Activated effector memory CD4-positive, alpha-beta T cell treated with anti-CD3 and anti-CD28 coated beads, Interleukin-2, amount 50 U/mL, for 16 hours (primary cell): ENCODE measurements around the gene SMARCB1.

ENCODE experiments used
- DNase-seq: peaks from one replicate; pipeline ENCODE4 v3.0.0-alpha.2; 2020

SMARCB1 gene

DNA sequence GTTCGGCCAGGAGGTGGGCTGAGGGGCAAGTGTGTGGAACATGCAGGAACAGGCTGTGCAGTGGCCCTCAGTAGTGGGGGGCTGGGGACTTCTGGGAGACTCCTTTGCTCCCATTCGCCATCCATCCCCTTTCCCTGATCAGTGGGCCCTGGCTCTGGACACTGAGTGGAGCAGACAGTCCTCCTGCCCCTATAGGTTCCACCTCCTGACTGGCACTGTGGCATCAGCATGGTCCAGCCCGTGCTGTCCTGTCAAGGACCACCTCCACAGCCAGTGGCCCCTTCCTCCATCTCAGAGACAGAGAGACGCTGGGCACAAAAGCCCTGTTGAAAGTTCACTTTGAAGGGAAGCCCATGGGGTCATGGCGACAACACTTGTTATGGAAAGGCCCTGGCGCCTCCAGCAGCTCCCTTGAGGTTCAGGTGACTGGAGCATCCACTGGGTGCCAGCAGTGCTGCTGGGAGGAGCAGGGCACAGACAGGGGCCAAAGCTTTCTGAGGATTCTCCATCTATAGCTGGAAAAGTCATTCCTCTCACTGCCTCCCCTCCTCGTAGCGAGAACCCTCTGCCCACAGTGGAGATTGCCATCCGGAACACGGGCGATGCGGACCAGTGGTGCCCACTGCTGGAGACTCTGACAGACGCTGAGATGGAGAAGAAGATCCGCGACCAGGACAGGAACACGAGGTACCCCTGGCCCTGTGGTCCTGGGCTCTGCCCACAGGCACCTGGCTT lies 46.4 kb downstream of the SMARCB1 start:
- DNase-seq = peak; percentile 58

DNA sequence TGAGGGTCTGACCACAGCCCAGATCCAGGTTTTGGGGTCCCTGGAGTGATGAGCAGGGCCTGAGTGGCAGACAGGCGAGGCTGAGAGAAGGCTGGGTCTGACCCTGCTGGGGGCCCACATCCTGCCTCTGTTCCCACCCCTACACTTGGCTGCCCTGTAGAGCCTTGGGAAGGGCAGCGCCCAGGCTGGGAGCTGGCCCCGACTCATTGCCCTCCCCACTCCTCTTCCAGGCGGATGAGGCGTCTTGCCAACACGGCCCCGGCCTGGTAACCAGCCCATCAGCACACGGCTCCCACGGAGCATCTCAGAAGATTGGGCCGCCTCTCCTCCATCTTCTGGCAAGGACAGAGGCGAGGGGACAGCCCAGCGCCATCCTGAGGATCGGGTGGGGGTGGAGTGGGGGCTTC lies 47.1 kb downstream of the SMARCB1 start:
- peak; percentile 49 for DNase-seq

DNA sequence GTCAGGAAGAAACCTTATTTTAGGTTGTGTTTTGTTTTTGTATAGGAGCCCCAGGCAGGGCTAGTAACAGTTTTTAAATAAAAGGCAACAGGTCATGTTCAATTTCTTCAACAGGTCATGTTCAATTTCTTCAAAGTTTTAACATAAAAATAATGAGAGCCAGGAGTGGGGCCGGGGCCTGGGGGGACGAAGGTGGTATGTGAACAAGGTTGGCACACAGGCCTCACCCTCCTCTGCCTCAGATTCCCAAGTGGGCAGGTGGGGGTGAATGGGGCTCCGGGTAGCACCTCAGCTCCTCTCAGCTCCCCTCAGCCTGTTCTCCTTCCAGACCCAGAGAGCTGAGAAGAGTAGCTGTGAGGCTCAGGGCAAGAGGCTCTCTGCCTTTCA lies 47.6 kb downstream of the SMARCB1 start:
- no peak for DNase-seq

DNA sequence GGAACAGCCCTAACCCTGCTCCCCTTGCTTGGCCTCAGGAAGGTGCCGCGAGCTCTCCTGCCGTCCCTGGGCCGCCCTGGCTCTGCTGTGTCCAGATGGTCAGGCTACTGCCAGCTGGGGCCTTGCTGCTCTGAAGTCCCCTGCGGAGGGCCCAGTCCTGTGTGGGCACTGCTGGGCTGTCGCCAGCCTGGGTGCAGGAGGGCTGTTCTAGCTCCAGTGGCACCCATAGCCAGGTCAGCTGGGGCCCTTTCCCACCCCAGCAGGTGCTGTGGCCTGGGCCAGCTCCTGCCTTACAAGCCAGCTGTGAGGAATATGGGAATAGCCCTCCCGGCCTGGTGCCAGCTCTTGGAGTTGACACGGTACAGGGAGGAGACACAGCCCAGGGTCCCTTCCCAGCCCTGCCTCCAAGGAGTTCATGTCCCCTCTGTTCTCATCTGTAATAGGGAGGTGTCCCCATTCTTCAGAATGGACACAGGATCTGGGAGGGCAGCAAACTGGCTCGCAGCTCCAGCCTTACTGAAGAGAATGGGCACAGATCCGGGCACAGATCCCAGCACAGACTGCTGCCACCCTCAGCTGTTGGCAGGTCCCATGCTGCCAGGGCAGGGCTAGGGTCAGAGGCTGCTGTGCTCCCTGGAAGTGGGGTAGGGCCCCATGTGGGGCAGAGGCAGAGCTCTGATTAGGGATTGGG lies 48.2 kb downstream of the SMARCB1 start:
- peak; percentile 60 for DNase-seq

DNA sequence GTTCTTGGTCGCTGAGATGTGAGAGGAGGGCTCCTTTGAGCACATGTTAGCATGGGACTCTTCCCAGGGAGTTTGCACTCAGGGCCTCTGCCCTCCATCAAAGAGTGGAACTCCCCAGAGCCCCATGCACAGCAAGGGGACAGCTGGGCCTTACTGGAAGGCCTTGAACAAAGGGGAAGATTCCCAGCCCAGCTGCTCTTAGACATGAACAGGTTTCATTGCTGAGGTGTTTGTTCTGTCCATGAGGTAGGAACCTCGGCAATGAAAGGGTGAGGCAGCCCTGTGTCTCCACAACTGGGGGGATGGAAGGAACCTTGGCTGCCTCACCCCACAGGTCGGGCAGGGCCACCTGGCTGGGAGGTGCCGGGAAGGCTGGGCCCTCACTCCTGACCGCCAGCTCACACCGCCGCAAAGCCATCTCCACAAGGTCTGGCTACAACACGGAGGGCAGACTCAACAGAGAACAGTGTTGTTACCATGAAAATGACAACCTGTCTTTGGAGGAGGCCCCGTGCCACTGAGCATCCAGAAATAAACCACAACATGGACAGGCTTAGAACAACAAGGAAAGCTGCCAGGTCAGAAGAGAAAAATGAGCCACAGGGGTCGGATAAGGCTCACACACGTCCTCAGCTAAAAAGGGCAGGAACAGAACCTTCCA lies 48.8 kb downstream of the SMARCB1 start:
- peak; percentile 54 for DNase-seq

DNA sequence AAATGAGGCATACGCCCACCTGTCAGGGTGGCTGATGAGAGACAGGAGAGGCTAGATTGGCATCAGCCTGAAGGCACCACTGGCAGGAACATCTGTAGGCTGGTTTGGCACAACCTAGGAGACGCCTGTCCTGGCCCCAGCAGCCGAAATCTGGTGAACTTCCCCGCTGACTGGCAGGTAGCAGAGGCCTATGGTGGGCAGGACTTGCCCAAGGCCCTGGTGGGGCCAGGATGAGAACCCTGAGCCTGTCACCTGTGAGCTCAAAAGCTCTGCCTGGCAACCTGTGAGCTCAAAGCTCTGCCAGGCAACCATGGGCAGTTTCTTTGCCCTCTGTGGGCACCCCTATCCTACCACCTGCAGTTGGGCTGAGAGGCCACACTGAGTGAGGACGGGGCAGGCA lies 49.5 kb downstream of the SMARCB1 start:
- peak; percentile 60 for DNase-seq

DNA sequence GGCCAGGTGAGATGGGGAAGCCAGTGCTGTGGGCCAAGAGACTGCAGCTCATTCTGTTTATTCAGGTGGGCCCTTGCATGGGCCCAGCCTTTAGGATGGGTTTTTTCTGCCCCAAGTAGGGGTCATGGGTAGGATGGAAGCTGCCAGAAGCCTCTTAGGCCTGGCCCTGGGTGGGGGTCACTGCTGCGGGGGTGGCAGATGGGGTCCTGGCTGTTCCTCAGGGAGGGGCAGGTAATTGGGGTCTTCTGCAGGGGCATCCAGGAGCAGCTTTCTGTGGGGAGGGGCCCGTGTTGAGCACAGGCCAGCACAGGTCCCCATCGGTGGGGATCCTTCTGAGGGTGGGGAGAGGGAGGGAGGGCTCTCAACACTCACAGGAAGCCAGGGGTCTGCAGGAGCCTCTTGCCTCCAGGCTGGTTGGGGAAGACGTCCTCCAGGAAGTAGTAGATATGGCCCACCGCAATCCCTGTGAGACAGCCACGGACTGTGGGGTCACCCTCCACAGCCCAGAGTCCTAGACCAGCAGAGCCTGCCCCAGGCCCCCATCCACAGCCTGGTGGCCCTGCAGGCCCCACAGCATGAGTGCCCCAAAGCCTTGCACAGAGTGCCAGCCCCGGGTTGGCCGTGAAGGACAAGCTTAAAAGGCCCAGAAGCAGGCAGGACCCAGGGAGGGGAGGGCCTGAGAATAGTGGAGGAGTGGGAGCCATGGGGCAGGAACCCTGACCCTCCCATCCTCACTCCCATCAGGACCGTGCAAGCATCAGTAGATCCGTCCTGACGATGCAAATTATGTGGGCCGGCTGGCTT lies 50.1 kb downstream of the SMARCB1 start:
- no peak for DNase-seq

DNA sequence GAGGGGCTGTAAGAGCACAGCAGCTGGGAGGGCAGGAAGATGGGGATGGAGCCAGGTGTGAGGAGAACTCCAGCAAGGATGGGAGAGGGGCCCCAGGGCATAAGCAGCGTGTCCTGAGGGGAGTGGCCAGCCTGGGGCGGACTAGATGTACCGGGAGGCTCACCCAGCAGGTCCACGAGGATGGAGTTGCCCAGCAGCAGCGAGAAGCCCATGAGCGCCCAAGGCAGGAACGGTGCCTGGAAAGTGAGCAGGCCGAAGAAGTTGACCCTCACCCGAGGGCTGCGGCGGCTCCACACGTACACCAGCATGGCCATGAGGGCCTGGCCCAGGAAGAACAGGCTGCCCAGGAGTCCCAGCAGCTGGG lies 50.7 kb downstream of the SMARCB1 start:
- DNase-seq = no peak

DNA sequence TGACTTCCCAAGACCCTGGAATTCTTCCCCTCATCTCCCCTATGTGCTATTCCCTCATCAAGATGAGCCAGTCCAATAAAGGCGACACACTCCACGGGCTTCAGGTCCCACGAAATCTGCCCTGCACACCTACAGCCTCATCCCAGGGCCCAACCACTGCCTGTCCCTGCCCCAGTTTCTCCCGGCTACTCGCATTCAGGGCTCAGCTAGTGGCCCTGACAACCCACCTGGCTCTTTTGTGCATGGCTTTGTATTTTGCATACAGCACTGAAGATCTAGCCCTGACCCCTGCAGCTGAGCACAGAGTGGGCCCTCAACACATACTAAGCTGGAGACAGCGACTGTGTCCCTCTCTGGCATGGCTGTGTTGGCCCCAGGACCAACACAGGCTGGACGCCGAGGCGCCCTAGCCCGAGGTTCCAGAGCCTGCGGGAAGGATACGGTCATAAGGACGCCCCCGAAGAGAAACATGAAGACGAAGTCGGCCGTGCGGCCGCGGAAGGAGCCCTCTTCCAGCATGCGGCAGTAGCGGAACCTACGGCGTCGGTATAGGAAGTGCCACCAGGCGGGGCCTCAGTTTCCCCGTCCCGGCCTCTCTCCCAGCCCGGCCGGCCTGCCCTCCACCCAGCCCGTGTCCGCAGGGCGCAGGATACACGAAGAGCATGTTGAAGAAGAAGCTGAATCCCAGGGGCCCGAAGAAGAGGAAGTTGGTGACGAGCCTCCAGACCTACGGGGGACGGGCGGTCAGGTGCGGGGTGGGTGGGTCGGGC lies 51.3 kb downstream of the SMARCB1 start:
- no peak for DNase-seq

DNA sequence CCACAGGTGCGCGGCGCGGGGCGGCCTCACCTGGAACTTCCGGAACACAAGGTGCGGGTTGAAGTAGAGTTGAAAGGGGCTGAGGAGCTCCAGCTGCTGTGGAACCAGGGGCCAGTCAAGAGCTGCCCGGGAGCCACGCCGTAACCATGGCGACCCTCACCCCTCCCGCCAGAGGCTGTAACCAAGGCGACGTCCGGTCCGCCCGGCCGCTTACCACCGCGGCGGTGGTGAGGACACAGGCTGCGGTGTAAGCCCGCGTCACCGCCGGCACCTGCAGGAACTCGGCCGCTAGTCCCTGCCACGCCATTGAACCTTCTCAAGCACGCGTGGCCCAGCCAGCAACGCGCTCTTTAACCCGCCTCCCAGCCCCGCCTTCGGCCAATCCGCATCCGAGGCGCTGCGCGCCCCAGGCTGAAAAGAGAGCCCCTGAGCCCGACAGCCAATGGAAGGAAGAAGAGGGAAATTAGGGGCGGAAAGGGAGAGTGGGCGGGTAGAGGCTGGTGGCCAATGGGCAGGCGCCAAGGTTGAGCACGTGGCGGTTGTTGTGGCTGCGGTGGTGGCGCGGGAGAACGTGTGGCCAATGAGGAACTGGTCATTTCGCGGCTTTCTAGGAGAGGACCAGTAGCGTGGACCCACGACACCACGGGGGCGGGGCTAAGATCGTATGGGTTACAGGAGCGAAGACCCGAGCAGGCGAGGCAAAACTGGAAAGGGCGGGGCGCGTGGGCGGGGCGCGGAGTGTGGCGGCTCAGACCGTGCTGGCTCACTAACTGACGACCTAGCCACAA lies 52.1 kb downstream of the SMARCB1 start, which contains the start of gene DERL3:
Gene DERL3 (minus strand): TSS at position 326 of the 788 bp plus-strand sequence. CDS start 19 bp downstream, at position 307.
- peak; percentile 97 for DNase-seq

DNA sequence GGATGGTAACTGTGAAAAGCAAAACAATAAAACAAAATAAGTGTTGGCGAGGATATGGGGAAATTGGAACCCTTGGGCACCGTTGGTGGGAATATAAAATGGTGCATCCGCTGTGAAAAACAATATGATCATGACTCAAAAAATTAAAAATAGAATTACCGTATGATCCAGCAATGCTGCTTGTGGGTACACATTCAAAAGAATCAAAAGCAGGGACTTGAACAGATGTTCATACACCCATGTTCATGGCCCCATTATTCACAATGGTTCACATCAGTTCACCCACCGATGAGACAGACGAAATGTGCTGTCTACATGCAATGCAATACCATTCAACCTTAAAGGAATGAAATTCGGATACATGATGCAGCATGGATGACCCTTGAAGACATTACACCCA lies 53.3 kb downstream of the SMARCB1 start:
- DNase-seq = no peak

DNA sequence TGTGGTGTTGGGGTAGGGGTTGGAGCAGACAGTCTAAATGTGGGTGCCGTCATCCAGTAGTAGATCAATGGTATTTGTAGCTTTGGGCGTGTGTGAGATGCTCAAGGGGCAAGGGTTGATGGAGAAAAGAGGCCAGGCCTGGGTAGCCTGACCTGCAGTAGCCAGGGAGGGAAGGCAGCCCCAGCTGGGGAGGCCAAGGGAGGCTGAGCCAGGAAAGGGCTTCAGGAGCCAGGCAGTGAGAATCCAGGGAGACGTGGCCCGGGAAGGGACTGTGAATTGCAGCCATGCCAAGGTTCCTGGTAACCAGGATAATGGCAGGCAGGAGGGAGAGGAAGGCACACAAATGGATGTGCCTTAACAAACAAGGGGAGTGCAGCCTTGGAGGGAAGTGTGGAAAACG lies 54.5 kb downstream of the SMARCB1 start:
- DNase-seq = no peak

DNA sequence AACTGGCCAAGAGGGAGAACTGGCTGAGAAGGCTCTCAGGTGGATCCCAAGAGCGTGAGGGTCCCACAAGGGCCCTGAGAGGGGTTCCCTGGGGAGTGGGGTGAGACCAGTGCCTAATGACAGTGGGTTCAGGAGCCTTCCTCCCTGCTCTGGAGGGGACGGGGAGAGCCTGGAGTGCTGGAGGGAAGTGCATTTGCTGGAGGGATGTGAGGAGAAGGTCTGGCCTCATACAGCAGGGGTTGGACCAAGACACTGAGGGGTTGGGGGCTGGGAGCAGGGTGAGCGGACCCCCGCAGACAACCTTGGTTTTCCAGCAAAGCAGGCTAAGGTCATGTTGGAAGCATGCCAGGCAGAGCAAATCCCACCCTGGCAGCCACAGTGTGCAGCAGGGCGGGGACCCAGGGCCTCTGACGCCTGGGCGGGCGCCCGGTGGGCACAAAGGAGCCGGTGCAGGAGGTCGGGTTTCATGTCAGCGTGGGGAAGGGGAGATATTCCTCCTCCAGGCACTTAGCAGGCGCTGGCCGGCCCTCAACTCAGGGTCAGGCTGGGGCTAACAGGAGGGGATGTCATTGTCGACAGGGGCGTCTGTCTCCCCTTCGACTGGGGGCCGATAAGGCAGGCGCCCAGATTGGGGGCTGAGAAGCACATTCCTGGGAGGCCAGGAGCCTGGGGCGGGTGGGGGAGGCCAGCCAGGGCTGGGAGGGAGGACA lies 55.1 kb downstream of the SMARCB1 start:
- no peak for DNase-seq

DNA sequence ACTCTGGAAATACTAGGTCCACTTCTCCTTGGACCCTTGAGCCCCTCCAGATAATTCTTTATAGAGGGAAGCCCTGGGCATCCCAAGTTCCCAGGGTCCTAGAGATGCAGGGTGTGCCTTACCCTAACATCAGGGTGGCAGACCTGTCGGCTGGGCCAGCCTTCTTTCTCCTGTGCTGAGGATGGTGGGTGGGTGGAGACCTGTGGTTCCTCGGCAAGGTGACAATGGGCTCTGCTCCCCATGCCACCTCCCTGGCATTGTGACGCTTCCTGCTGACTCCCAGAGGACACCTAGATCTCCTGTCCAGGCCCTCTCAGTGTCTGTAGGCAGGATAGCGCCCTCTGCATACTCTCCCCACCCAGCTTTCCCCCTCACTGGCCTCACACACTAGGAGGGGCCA lies 55.8 kb downstream of the SMARCB1 start:
- no peak for DNase-seq

DNA sequence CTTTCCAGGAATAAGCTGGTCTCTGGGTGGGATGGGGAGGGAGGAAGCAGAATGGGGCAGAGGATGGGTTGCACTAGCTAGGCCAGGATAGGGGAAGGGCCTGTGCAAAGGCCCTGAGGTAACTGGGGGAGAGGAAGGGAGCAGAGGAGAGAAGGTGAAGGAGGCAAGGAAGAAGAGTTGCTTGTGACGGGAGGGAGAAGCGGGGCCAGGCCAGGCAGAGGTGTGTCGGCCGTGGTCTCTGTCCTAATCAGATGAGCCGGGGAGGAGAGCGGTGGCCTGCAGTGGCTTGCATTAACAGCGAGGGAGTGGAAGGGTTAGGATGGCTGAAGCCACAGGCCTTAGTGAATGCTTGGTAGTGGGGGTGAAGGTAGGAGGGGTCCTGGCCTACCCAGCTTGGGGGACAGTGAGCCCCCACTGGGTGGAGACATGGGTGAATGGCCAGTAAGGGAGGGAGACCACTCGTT lies 58.0 kb downstream of the SMARCB1 start:
- no peak for DNase-seq

DNA sequence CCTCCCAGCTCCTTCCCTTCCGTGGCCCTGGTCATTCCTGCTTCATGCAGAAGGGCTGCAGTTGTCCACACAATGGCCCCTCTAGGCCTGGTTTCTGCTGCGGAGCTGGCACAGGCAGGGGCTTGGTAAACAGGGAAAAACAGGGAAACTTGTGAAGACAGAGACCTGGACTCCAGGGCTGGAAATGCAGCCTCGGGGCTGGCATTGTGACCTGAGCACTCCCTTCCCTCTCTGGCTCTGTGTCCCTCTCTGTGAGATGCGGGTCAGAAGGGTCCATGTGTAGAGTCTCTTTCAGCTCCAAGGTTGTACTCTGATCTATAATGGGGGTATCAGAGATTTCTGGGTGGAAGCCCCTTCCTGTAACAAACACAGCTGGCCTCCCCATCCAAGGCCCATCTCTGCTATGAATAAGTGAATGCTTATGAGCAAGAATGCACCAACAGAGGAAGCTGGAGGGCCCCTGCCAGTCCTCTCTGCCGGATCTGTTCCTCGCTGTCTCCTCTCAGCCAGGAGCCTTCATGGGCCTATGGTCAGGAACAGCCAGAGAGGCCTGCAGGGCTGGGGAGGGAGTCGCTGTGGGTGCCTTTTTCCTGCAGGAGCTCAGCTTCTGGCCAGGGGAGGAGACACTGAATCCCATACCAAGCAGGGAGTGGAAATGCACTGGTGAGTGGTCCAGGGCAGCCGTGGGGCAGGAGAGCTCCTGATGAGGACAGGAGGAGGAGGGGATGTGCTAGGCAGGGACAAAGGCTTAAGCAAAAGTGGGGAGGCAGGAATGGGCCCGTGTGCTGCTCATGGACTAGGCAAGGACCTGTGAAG lies 58.7 kb downstream of the SMARCB1 start:
- no peak for DNase-seq

DNA sequence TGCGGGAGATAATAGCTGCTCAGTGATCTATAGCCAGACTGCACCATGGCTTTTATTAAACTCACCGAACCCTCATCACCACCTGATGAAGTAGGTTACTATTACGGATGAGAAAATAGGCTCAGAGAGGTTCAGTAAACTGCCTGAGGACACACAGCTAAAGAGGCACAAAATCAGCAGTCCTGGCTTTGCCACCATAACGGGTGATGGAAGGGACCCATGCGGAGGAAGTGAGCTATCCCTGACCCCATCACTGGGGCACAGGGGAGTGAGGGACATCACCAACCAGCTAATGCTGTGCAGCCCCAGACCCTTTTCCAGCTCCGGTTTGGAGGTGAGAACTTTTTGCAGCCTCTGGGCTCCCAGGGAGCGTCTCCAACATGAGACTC lies 59.3 kb downstream of the SMARCB1 start:
- no peak for DNase-seq

DNA sequence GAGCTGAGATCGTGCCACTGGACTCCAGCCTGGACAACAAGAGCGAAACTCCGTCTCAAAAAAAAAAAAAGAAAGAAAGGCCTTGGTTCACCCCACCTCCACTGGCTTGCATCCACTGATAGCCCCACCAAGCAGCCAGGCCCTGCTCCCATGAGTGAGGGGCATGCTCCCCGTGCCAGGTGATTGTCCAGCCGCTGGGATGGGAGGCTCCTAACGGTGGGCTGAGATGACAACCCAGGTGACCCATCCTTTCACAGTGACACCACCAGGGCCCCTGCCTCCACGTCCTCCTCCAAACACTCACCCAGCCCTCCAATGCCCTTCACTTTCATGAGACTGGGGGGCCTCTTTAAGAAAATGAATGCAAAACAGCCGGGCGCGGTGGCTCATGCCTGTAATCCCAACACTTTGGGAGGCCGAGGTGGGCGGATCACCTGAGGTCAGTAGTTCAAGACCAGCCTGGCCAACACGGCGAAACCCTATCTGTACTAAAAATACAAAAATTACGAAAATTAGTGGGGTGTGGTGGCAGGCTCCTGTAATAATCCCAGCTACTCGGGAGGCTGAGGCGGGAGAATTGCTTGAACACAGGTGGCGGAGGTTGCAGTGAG lies 60.6 kb downstream of the SMARCB1 start:
- no peak for DNase-seq
